ENCODE measurements around the gene MEI1. TPM values are rescaled to one million over a fixed set of nuclear protein-coding genes. Genes with fewer than 3 reads are reported as not detected.
A peak's percentile ranks its signal among the peaks of the same experiment; 100 is the strongest.

MEI1 gene
- total and polyA plus RNA-seq, 4 donors = 3.4 to 18.0 (median 6.7) TPM

DNA sequence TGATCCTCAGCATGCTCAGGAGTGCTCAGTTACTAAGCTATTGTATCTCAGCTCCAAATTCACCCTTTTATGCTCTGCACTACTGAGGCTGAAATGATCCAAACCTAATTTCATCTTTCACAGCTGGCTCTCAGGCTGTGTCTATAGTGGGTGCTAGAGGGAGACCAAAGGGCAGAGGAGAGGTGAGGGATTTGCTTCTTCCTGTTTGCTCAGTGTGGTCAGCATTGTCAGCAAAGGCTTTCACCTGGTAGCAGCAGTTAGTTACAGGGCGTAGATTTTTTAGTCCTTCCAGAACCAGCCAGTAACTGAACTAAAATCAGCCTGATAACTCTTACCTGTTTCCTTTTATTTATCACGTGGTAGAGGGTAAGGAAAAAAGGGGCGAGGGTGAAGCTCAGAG lies 45.0 kb upstream of the MEI1 start:
- no peak for ATAC-seq (ENCODE audit: insufficient read depth, low FRiP score)

DNA sequence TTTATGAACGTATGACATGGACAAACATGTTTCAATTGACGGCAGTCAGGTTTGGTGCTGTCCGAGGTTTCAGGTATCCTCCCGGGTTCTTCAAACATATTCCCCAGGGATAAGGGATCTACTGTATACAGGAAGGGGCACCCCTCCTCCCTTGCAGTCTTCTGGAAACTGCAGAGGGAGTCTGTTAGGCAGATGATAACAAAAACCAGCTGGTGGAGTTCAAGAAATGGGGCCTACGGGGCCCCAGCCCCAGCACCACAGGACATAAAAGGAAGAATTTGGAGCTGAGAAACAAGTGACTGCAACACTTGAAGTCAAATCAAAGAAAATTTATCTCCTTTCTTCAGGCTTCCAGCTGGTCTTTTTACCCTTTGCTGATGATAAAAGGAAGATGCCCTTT lies 42.7 kb upstream of the MEI1 start:
- H3K4me1 ChIP-seq (ENCODE audit: control insufficient read depth in 5 of 5, insufficient read depth in 5 of 5, low read length in 5 of 5) = no peaks in the 10 kb centered on the region
- peak; percentile 25 to 55 (median 53) for DNase-seq

More for the DNA sequence above, 45.0 kb upstream of the MEI1 start:
- WGBS, 2 donors = 95 to 99% methylated on average over 3 of the region's 3 CpGs
- DNase-seq = no peak
- H3K27ac ChIP-seq (ENCODE audit: low read depth in 1 of 2, low read length in 1 of 2) = no peak overlapping the region
- H3K4me1 ChIP-seq (ENCODE audit: control insufficient read depth in 5 of 5, insufficient read depth in 5 of 5, low read length in 5 of 5) = no peaks in the 10 kb centered on the region
- peaks cover 38 to 67% (median 63%) of the 10 kb centered on the region in 4 donors for H3K36me3 ChIP-seq (ENCODE audit: control insufficient read depth in 4 of 4, insufficient read depth in 4 of 4, low read length in 4 of 4)
- no peaks in the 10 kb centered on the region for H3K27me3 ChIP-seq (ENCODE audit: control insufficient read depth in 3 of 3, insufficient read depth in 3 of 3, low read length in 2 of 3)
- H3K9me3 ChIP-seq (ENCODE audit: control insufficient read depth in 4 of 4, insufficient read depth in 3 of 4, low read length in 3 of 4) = no peaks in the 10 kb centered on the region
- TF ChIP-seq, protein P1, sequence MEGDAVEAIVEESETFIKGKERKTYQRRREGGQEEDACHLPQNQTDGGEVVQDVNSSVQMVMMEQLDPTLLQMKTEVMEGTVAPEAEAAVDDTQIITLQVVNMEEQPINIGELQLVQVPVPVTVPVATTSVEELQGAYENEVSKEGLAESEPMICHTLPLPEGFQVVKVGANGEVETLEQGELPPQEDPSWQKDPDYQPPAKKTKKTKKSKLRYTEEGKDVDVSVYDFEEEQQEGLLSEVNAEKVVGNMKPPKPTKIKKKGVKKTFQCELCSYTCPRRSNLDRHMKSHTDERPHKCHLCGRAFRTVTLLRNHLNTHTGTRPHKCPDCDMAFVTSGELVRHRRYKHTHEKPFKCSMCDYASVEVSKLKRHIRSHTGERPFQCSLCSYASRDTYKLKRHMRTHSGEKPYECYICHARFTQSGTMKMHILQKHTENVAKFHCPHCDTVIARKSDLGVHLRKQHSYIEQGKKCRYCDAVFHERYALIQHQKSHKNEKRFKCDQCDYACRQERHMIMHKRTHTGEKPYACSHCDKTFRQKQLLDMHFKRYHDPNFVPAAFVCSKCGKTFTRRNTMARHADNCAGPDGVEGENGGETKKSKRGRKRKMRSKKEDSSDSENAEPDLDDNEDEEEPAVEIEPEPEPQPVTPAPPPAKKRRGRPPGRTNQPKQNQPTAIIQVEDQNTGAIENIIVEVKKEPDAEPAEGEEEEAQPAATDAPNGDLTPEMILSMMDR (IDR thresholded peaks at IDR 0.05; ENCODE audit: control extremely low read depth, extremely low read depth) = no peak
- H3K4me3 ChIP-seq = no peak overlapping the region
- no peak overlapping the region for H3K9ac ChIP-seq (ENCODE audit: insufficient read depth in 1 of 2, low read length in 2 of 2)

DNA sequence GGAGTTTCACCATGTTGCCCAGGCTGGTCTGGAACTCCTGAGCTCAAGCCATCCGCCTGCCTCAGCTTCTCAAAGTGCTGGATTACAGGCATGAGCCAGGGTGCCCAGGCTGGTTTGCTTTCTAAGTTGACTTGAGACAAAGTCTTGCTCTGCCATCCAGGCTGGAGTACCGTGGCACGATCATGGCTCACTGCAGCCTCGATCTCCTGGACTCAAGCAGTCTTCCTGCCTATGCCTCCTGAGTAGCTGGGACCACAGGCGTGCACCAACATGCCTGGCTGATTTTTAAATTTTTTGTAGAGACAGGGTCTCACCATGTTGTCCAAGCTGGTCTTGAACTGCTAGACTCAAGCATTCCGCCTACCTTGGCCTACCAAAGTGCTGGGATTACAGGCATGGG lies 41.6 kb upstream of the MEI1 start:
- 98 to 99% methylated on average over 6 of the region's 6 CpGs for WGBS, 2 donors
- Histone ChIP-seq H3K9me3 (ENCODE audit: control insufficient read depth in 4 of 4, insufficient read depth in 3 of 4, low read length in 3 of 4) (no peaks in the 10 kb centered on the region), H3K4me3 (no peak overlapping the region), H3K9ac (ENCODE audit: insufficient read depth in 1 of 2, low read length in 2 of 2) (no peak overlapping the region), H3K4me1 (ENCODE audit: control insufficient read depth in 5 of 5, insufficient read depth in 5 of 5, low read length in 5 of 5) (no peaks in the 10 kb centered on the region), H3K36me3 (ENCODE audit: control insufficient read depth in 4 of 4, insufficient read depth in 4 of 4, low read length in 4 of 4) (peaks cover 42 to 68% (median 64%) of the 10 kb centered on the region in 4 donors), H3K27me3 (ENCODE audit: control insufficient read depth in 3 of 3, insufficient read depth in 3 of 3, low read length in 2 of 3) (no peaks in the 10 kb centered on the region), H3K27ac (ENCODE audit: low read depth in 1 of 2, low read length in 1 of 2) (peak overlapping the region in 1 of 2 donors; percentile 14)
- ATAC-seq (ENCODE audit: insufficient read depth, low FRiP score) (no peak), DNase-seq (no peak)
- TF ChIP-seq, protein P1 (IDR thresholded peaks at IDR 0.05; ENCODE audit: control extremely low read depth, extremely low read depth) = no peak

More for the DNA sequence above, 42.7 kb upstream of the MEI1 start:
- no peaks in the 10 kb centered on the region for H3K9me3 ChIP-seq (ENCODE audit: control insufficient read depth in 4 of 4, insufficient read depth in 3 of 4, low read length in 3 of 4)
- H3K4me3 ChIP-seq = no peak overlapping the region
- peaks cover 49 to 70% (median 63%) of the 10 kb centered on the region in 4 donors for H3K36me3 ChIP-seq (ENCODE audit: control insufficient read depth in 4 of 4, insufficient read depth in 4 of 4, low read length in 4 of 4)
- TF ChIP-seq, protein P1 (IDR thresholded peaks at IDR 0.05; ENCODE audit: control extremely low read depth, extremely low read depth) = no peak
- no peak overlapping the region for H3K27ac ChIP-seq (ENCODE audit: low read depth in 1 of 2, low read length in 1 of 2)
- no peak overlapping the region for H3K9ac ChIP-seq (ENCODE audit: insufficient read depth in 1 of 2, low read length in 2 of 2)
- 84 to 87% methylated on average over 5 of the region's 5 CpGs for WGBS, 2 donors
- no peak for ATAC-seq (ENCODE audit: insufficient read depth, low FRiP score)
- H3K27me3 ChIP-seq (ENCODE audit: control insufficient read depth in 3 of 3, insufficient read depth in 3 of 3, low read length in 2 of 3) = no peaks in the 10 kb centered on the region

DNA sequence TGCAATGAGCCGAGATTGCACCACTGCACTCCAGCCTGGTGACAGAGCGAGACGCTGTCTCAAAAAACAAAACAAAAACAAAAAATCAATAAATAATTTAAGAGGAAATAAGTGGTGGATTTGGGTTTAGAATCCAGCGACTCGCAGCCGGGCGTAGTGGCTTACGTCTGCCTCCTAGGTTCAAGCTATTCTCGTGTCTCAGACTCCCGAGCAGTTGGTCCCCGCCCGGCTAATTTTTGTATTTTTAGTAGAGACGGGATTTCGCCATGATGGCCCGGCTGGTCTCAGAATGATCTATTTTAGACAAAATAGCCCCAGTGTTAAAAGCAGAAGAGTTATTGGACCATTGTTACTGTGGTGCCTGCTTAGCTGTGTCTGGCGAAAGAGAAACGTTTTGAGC lies 40.4 kb upstream of the MEI1 start:
- no peaks in the 10 kb centered on the region for H3K27me3 ChIP-seq (ENCODE audit: control insufficient read depth in 3 of 3, insufficient read depth in 3 of 3, low read length in 2 of 3)
- peaks cover 42 to 65% (median 61%) of the 10 kb centered on the region in 4 donors for H3K36me3 ChIP-seq (ENCODE audit: control insufficient read depth in 4 of 4, insufficient read depth in 4 of 4, low read length in 4 of 4)
- H3K9me3 ChIP-seq (ENCODE audit: control insufficient read depth in 4 of 4, insufficient read depth in 3 of 4, low read length in 3 of 4) = no peaks in the 10 kb centered on the region
- TF ChIP-seq, protein P1 (IDR thresholded peaks at IDR 0.05; ENCODE audit: control extremely low read depth, extremely low read depth) = no peak
- no peak overlapping the region for H3K4me3 ChIP-seq
- H3K9ac ChIP-seq (ENCODE audit: insufficient read depth in 1 of 2, low read length in 2 of 2) = no peak overlapping the region
- WGBS, 2 donors = 96% methylated on average over 17 of the region's 17 CpGs
- ATAC-seq (ENCODE audit: insufficient read depth, low FRiP score) = no peak
- no peak for DNase-seq
- H3K27ac ChIP-seq (ENCODE audit: low read depth in 1 of 2, low read length in 1 of 2) = peak overlapping the region in 1 of 2 donors; percentile 85
- no peaks in the 10 kb centered on the region for H3K4me1 ChIP-seq (ENCODE audit: control insufficient read depth in 5 of 5, insufficient read depth in 5 of 5, low read length in 5 of 5)

Data from lung (tissue), 12 donors.